Osteoblast (primary cell): Measurements from ENCODE around the gene CEL. TPM values are rescaled to one million over a fixed set of nuclear protein-coding genes. Genes with fewer than 3 reads are reported as not detected.
A peak's percentile ranks its signal among the peaks of the same experiment; 100 is the strongest.

Source experiments
- DNase-seq: peaks from one replicate; pipeline ENCODE4 v3.0.0; 2011; ENCODE audit warnings: low spot score, mixed read lengths; ENCODE audit not compliant: insufficient read length; ENCODE audit errors: missing footprints
- H2AFZ ChIP-seq: 2 replicates; pipeline ENCODE4 v1.6.0; 2011; ENCODE audit warnings: mild to moderate bottlenecking, low read length
- H3K27ac ChIP-seq: 2 replicates; pipeline ENCODE4 v1.5.1; 2011; ENCODE audit warnings: mild to moderate bottlenecking, low read depth, low read length, moderate library complexity
- H3K27me3 ChIP-seq: 2 replicates; pipeline ENCODE4 v1.6.0; 2012; ENCODE audit warnings: mild to moderate bottlenecking, control low read depth, inconsistent platforms, low read length, moderate library complexity; ENCODE audit not compliant: insufficient read depth
- H3K36me3 ChIP-seq: 2 replicates; pipeline ENCODE4 v1.5.1; 2011; ENCODE audit warnings: mild to moderate bottlenecking, low read length, control low read depth, moderate library complexity; ENCODE audit not compliant: insufficient read depth
- H3K4me1 ChIP-seq: 2 replicates; pipeline ENCODE4 v1.5.1; 2011; ENCODE audit warnings: mild to moderate bottlenecking, low read length, control low read depth, moderate library complexity; ENCODE audit not compliant: insufficient read depth
- H3K4me2 ChIP-seq: 2 replicates; pipeline ENCODE4 v1.6.0; 2011; ENCODE audit warnings: mild to moderate bottlenecking, low read length; ENCODE audit not compliant: insufficient read depth
- H3K4me3 ChIP-seq: fragments of 200-600 bp; sonication (generic); 3 replicates; pipeline ENCODE4 v1.5.1; 2012; ENCODE audit warnings: mild to moderate bottlenecking, low read length, inconsistent platforms; ENCODE audit not compliant: insufficient read depth
- H3K79me2 ChIP-seq: 2 replicates; pipeline ENCODE4 v1.6.0; 2012; ENCODE audit warnings: mild to moderate bottlenecking, low read length, control low read depth, inconsistent platforms; ENCODE audit not compliant: insufficient read depth
- H3K9me3 ChIP-seq: 2 replicates; pipeline ENCODE4 v1.5.1; 2011; ENCODE audit warnings: low read depth, low read length, control low read depth
- H4K20me1 ChIP-seq: 2 replicates; pipeline ENCODE4 v1.6.0; 2012; ENCODE audit warnings: mild to moderate bottlenecking, low read length, control low read depth; ENCODE audit not compliant: insufficient read depth
- CTCF ChIP-seq: IDR thresholded peaks from 2 replicates; pipeline ENCODE4 v1.5.1; 2011; ENCODE audit warnings: mild to moderate bottlenecking, low read depth, low read length, moderate library complexity; ENCODE audit errors: extremely low read depth
- total RNA-seq: library from RNA; depleted of rRNA; stranded (reverse); fragments of >200 nt; gene quantifications from 2 replicates; pipeline ENCODE4 v1.2.3, GENCODE V29; 2012

The CEL gene
- total RNA-seq, 1 donor, result not detected

DNA sequence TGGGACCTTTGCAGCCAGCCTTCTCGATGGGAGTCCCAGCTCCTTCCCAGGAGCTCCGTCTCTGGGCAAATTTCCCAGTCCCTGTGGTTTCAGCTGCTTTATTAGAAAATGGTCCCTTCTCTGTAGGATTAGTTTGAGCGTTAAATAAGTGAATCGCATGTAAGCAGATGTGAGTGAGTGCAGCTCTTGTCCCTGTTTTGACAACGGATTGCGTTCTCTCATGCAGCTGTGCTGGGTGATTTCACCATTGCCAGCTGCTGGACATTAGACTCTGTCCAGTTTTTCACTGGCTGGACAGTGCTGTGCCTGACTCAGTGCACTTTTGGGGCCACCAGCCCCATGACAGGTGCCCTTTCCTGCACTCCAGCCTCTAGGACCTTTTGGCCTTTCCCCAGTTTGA lies 11.6 kb upstream of the CEL start:
- H3K79me2 ChIP-seq, result no peaks in the 10 kb centered on the region
- no peak for TF ChIP-seq CTCF
- no peak overlapping the region for H3K4me3 ChIP-seq
- no peak overlapping the region for H3K27ac ChIP-seq
- H3K36me3 ChIP-seq, result peaks cover 49% of the 10 kb centered on the region
- no peak overlapping the region for H2AFZ ChIP-seq
- peaks cover 5% of the 10 kb centered on the region for H3K4me1 ChIP-seq
- H3K4me2 ChIP-seq, result no peak overlapping the region
- no peaks in the 10 kb centered on the region for H3K9me3 ChIP-seq
- no peaks in the 10 kb centered on the region for H3K27me3 ChIP-seq
- peak; percentile 36 for DNase-seq
- H4K20me1 ChIP-seq, result peaks cover 12% of the 10 kb centered on the region

DNA sequence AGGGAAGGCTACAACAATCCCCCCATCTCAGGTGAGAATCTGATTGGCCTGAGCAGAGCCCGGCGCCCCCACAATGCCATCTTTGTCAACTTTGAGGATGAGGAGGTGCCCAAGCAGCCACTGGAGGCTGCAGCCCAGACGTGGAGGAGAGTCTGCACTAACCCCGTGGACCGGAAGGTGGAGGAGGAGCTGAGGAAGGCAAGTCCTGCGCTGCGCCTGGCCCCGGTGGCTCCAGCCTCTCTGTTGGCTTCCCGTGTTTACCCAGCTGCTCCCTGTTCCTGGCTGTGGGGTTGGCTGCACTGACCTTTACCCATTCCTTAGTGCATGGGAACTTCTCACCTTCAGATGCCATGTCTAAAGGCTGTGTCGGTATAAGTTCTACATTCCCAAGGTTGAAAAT lies 11.0 kb upstream of the CEL start:
- Histone ChIP-seq H3K36me3 (peaks cover 48% of the 10 kb centered on the region), H2AFZ (no peak overlapping the region)

GRCh38 chr9:133051281-133051900 lies 10.4 kb upstream of the CEL start:
- no peak for TF ChIP-seq CTCF
- Histone ChIP-seq H3K27me3 (no peaks in the 10 kb centered on the region), H2AFZ (no peak overlapping the region), H4K20me1 (peaks cover 12% of the 10 kb centered on the region), H3K79me2 (no peaks in the 10 kb centered on the region), H3K27ac (no peak overlapping the region), H3K9me3 (no peaks in the 10 kb centered on the region), H3K4me3 (no peak overlapping the region), H3K4me1 (peaks cover 8% of the 10 kb centered on the region), H3K36me3 (peaks cover 48% of the 10 kb centered on the region), H3K4me2 (no peak overlapping the region)
- peak; percentile 65 for DNase-seq

More for the DNA sequence above, 11.0 kb upstream of the CEL start:
- no peak for TF ChIP-seq CTCF
- Histone ChIP-seq H3K4me2 (no peak overlapping the region), H3K27me3 (no peaks in the 10 kb centered on the region), H3K4me3 (no peak overlapping the region), H3K9me3 (no peaks in the 10 kb centered on the region), H3K27ac (no peak overlapping the region), H4K20me1 (peaks cover 12% of the 10 kb centered on the region), H3K79me2 (no peaks in the 10 kb centered on the region), H3K4me1 (peaks cover 8% of the 10 kb centered on the region)
- DNase-seq, result no peak

DNA sequence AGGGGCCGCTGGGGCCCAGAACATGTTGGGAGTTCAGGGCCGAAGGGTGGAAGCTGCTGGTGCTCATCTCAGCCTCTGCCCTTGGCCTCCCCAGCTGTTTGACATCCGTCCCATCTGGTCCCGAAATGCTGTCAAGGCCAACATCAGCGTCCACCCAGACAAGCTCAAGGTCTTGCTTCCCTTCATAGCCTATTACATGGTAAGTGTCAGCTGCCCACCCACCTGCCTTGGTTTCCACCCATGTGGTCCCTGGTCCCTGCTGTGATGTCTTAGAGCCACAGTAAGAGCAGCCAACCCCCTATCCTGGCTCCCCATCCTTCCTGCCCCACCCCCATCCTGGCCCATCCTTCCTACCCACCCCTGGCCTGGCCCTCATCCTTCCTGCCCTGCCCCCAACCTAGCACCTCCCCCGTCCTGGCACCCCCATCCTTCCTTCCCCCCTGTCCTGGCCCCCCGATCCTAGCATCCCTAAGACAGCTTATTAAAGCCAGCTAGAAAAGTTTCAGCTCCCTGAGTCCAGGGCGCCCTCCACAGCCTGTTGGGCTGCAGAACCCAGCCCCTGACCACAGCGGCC lies 9.7 kb upstream of the CEL start:
- peak; percentile 61 for DNase-seq
- no peak overlapping the region for H3K4me3 ChIP-seq
- H3K27ac ChIP-seq, result no peak overlapping the region
- no peak overlapping the region for H2AFZ ChIP-seq
- peaks cover 12% of the 10 kb centered on the region for H4K20me1 ChIP-seq
- peaks cover 8% of the 10 kb centered on the region for H3K4me1 ChIP-seq
- H3K36me3 ChIP-seq, result peaks cover 46% of the 10 kb centered on the region
- no peaks in the 10 kb centered on the region for H3K27me3 ChIP-seq
- no peak overlapping the region for H3K4me2 ChIP-seq
- H3K9me3 ChIP-seq, result no peaks in the 10 kb centered on the region
- no peak for TF ChIP-seq CTCF
- H3K79me2 ChIP-seq, result no peaks in the 10 kb centered on the region
